Epidermal melanocyte (primary cell): ENCODE results near the gene ARSA.
"Not testable (repeated sequence)": the region's sequence is repeated elsewhere in the genome, so short reads cannot be mapped to it uniquely, and the experiment has no call there.

Experiments used
- DNase-seq: peaks from one replicate; pipeline ENCODE4 v3.0.0; 2011; ENCODE audit warnings: low spot score; ENCODE audit not compliant: insufficient read length

The ARSA gene

GRCh38 chr22:50656122-50657070 is 28.4 kb upstream of the ARSA start:
- DNase-seq = no peak

DNA sequence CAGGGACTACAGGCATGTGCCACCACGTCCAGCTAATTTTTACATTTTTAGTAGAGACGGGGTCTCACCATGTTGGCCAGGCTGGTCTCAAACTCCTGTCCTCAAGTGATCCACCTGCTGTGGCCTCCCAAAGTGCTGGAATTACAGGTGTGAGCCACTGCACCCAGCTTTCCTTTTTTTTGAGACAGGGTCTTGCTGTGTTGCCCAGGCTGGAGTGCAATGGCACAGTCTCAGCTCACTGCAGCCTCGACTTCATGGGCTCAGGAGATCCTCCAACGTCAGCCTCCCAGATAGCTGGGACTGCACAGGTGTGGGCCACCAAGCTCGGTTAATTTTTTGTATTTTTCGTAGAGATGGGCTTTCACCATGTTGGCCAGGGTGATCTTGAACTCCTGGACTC is 26.7 kb upstream of the ARSA start:
- DNase-seq = not testable (repeated sequence)

DNA sequence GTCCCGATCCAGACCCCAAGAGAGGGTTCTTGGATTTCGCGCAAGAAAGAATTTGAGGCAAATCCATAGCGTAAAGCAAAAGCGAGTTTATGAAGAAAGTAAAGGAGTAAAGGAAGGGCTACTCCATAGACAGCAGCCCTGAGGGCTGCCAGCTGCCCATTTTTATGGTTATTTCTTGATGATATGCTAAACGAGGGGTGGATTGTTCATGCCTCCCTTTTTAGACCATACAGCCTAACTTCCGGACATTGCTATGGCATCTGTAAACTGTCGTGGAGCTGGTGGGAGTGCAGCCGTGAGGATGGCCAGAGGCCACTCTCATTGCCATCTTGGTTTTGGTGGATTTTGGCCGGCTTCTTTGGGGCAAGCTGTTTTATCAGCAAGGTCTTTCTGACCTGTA is 25.3 kb upstream of the ARSA start:
- DNase-seq = no peak

DNA sequence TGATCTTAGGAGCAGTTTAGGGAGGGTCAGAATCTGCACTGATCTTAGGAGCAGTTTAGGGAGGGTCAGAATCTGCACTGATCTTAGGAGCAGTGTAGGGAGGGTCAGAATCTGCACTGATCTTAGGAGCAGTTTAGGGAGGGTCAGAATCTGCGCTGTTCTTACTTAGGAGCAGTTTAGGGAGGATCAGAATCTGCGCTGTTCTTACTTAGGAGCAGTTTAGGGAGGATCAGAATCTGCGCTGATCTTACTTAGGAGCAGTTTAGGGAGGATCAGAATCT is 15.8 kb upstream of the ARSA start:
- DNase-seq = not testable (repeated sequence)

- DNase-seq = not testable (repeated sequence)
These were observed 15.3 kb upstream of the ARSA start for GRCh38 chr22:50643021-50643820.

- no peak for DNase-seq
These were observed 14.0 kb upstream of the ARSA start for GRCh38 chr22:50641696-50642607.

GRCh38 chr22:50640857-50641647 is 13.1 kb upstream of the ARSA start:
- no peak for DNase-seq

DNA sequence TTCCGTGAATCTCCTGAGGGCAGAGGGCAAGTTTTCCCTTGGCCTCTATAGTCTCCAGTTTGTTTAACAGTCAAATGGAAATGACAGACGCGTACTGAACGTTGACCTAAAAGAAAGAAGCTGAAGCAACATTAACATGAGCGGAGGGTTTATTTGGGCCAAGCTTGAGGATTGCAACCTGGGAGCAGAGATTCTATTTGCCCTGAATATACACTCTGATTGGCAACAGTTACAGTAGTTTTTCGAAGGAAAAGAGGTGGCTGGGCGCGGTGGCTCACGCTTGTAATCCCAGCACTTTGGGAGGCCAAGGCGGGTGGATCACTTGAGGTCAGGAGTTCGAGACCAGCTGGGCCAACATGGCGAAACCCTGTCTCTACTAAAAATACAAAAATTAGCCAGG is 12.3 kb upstream of the ARSA start:
- DNase-seq = not testable (repeated sequence)

GRCh38 chr22:50635591-50635990 is 7.6 kb upstream of the ARSA start:
- DNase-seq = no peak

DNA sequence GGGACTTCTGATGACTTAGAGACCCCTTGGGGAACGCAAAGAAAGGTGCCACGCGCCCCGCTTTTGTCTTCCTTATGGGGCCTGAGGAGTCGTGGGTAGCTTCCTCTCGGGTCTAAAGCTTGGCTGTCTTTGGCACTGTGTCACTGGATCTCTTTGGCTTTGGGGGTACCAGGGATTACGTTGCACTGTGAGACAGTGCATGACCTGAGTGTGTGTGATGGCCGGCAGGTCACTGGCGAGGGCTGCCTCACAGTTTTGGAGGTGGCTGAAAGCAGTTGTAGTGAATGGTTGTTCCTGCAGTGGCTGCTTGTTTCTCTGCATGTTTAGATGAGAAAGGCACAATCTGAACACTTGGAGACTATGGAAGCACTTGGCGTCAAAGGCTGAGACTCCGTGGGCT is 5.8 kb upstream of the ARSA start:
- no peak for DNase-seq

DNA sequence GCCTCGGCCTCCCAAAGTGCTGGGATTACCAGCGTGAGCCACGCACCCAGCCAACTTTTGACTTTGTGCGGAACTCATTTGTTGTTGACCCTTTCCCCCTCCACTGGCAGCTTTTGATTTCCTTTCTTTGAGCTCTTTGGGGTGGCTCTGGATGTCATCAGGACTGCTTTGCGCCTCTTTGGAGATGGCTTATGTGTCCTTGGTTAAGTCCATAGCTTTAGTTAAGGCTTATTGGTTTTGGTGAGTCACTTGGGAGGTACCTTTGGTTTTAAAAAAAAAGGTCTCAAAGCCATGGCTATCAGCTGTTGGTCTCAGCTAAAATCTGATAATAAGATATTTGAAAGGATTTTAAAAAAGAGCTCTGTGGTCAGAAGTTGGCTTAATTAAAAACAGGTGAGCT is 5.1 kb upstream of the ARSA start:
- DNase-seq = no peak

GRCh38 chr22:50630376-50630775 is 2.4 kb upstream of the ARSA start:
- no peak for DNase-seq

DNA sequence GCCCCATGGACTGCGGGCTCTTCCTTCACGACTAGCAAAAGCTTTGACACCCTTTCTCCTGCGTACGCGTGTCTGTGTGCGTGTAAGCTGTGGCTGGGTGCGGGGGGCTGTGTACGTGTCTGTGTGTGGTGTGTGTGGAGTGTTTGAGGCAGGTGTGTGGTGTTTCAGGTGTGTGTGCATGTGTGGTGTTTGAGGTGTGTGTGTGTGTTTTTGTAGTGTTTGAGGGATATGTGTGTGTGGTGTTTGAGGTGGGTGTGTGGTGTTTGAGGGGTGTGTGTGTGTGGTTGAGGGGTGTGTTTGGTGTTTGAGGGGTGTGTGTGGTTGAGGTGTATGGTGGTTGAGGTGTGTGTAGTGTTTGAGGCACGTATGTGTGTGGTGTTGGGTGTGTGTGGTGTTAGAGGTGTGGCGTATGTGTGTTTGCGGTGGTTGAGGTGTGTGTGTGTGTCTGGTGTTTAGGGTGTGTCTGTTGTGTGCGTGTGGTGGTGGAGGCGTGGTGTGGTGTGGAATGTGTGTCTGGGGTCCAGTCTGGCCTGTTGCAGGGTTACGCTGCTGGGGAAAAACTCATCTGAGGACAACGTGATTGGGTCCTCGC is 687 bp upstream of the ARSA start:
- DNase-seq = no peak

DNA sequence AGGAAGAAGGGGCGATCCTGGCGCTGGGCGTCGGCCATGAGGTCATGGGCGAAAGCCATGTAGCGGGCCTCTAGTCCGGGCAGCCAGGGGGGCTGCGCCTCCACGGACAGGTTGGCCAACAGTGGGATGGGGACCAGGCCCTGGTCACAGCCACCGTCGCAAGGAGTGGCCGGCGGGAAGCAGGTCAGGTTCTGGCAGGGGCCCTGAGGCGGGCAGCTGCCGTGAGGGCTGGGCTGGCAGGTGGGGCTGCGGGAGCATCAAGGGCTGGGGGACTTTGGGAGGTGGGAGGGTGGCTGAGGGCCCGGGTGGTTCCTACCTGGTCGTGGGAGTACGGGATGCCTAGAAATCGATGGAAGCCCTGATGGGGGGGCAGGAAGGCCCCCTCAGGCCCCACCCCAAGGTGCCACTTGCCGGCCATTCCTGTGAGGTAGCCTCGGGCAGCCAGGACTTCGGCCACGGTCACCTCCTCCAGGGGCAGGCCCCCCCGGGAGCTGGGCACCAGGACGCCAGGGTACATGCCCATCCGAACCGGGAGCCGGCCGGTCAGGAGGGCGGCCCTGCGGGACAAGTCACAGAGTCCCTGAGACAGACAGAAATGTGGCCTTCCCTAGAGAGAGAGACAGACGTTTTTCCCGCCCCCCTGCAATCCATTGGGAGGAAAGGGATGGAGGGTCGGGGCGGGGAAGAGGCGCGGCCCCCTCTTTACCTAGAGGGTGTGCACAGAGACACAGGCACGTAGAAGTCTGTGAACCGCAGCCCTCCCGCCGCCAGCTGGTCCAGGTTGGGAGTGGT is 906 bp downstream of the ARSA start:
- DNase-seq = no peak

DNA sequence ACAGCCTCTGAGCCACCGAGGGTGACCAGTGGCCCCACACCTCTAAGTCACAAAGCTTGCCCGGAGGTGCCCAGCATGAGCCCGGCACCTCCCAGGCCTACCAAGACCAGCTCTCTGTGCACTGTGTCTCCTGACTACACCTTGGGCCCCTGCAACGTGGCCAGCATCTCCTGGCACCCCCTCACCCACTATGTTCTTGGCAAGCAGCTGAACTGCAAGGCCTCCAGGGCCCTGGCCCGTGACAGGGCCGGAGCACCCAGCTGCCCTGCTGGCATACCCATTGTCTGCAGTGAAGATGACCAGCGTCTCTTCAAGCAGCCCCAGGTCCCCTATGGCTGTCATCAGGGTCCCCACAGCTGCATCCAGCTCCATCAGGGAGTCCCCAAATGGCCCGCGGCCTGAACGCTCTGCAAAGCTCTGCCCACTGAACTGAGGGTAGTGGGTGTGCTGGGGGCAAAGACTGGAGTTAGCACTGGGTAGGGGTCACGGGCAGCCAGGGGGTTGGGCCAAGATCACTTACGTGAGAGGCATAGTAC is 1.6 kb downstream of the ARSA start:
- no peak for DNase-seq

- DNase-seq = no peak
These were observed 2.2 kb downstream of the ARSA start for GRCh38 chr22:50625568-50626313.

- no peak for DNase-seq
These were observed 2.8 kb downstream of the ARSA start for GRCh38 chr22:50625131-50625567.

DNA sequence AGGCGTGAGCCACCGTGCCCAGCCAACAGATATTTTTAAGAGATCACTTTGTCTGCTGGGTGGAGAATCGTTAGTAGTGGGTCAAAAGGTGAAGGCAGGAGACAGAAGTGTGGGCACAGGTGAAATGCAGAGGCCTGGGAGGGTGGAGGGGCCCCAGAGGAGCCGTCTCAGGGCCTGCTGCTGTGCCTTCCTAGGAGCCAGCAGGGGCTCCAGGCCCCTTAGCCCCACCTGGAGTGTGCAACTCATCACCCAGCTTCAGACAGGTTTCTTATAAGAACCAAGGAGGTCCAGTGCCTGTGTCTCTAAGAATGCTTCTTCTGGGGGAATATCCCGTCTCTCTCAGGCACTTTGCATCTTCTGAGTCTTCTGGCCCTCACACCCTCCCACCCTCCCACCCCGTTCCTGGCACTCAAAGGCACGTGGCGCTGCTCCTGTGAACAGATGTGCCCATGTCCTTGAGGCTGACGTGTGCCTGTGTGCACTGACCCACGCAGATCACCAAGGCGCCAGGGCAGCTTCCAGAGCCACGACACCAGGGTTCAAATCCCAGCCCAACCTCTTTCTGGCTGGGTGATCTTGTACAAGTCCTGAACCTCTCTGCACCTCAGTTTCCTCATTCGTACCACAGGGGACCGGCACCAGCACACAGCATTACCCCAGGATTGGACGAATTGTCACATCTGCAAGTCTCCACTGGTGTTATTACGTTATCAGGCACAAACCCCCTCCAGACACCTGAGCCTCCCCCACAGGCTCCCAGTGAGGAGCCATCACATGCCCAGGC is 3.4 kb downstream of the ARSA start:
- no peak for DNase-seq
